Liver (tissue), 9 donors: ENCODE data around the gene GTPBP1. TPM values are rescaled to one million over a fixed set of nuclear protein-coding genes. Genes with fewer than 3 reads are reported as not detected.

ENCODE experiments used
- DNase-seq: peaks from one replicate; pipeline ENCODE4 v3.0.0-alpha.2; 2017; ENCODE audit warnings: low spot score
- H3K27ac ChIP-seq, 2 donors: one replicate each; pipeline ENCODE4 v1.7.0; 2013; ENCODE audit warnings: inconsistent platforms in 2 of 2, low read length in 2 of 2, control low read depth in 1 of 2, low read depth in 1 of 2, mild to moderate bottlenecking in 1 of 2
- H3K27me3 ChIP-seq, 4 donors: one replicate each; pipeline versions ENCODE4 v1.6.1 to v1.7.0; 2013; ENCODE audit warnings: low read length in 3 of 4, inconsistent platforms in 1 of 4, mild to moderate bottlenecking in 1 of 4, moderate library complexity in 1 of 4; ENCODE audit not compliant: control insufficient read depth in 4 of 4, insufficient read depth in 4 of 4
- H3K36me3 ChIP-seq, 4 donors: one replicate each; pipeline versions ENCODE4 v1.6.1 to v1.7.0; 2013; ENCODE audit warnings: low read length in 3 of 4, mild to moderate bottlenecking in 3 of 4, low read depth in 1 of 4, moderate library complexity in 1 of 4; ENCODE audit not compliant: control insufficient read depth in 4 of 4, insufficient read depth in 3 of 4
- H3K4me1 ChIP-seq, 4 donors: one replicate each; pipeline versions ENCODE4 v1.6.1 to v1.7.0; 2013; ENCODE audit warnings: low read length in 3 of 4, mild to moderate bottlenecking in 3 of 4, moderate library complexity in 1 of 4; ENCODE audit not compliant: control insufficient read depth in 4 of 4, insufficient read depth in 4 of 4
- H3K4me3 ChIP-seq, 3 donors: one replicate each; pipeline versions ENCODE4 v1.6.1 to v1.7.0; 2013; ENCODE audit warnings: low read length in 3 of 3, control low read depth in 1 of 3, low read depth in 1 of 3, mild to moderate bottlenecking in 1 of 3
- H3K9ac ChIP-seq, 2 donors: one replicate each; pipeline ENCODE4 v1.7.0; 2013; ENCODE audit warnings: low read length in 2 of 2, mild to moderate bottlenecking in 2 of 2, moderate library complexity in 2 of 2, control low read depth in 1 of 2, low read depth in 1 of 2
- H3K9me3 ChIP-seq, 4 donors: one replicate each; pipeline versions ENCODE4 v1.6.1 to v1.7.0; 2013; ENCODE audit warnings: low read length in 3 of 4; ENCODE audit not compliant: control insufficient read depth in 4 of 4
- EGR1 ChIP-seq, 2 donors: IDR thresholded peaks; 2 replicates each; pipeline ENCODE4 v1.6.1; 2016 to 2018; ENCODE audit warnings: antibody characterized with exemption in 2 of 2, low read depth in 2 of 2
- FOXA1 ChIP-seq: IDR thresholded peaks from 2 replicates; pipeline ENCODE4 v1.6.1; 2016; ENCODE audit warnings: antibody characterized with exemption
- FOXA2 ChIP-seq: IDR thresholded peaks from 2 replicates; pipeline ENCODE4 v1.6.1; 2016; ENCODE audit warnings: antibody characterized with exemption
- HNF4A ChIP-seq, 2 donors: conservative IDR thresholded peaks; 2 replicates each; pipeline ENCODE4 v1.6.1; 2016; ENCODE audit warnings: antibody characterized with exemption in 2 of 2, mild to moderate bottlenecking in 2 of 2
- HNF4G ChIP-seq: IDR thresholded peaks from 2 replicates; pipeline ENCODE4 v1.6.1; 2016; ENCODE audit warnings: antibody characterized with exemption
- JUND ChIP-seq, 2 donors: IDR thresholded peaks; 2 replicates each; pipeline ENCODE4 v1.6.1; 2016; ENCODE audit warnings: antibody characterized with exemption in 2 of 2
- NR2F2 ChIP-seq: IDR thresholded peaks from 2 replicates; pipeline ENCODE4 v1.6.1; 2016; ENCODE audit warnings: antibody characterized with exemption
- RAD21 ChIP-seq, 2 donors: IDR thresholded peaks; 2 replicates each; pipeline ENCODE4 v1.6.1; 2016; ENCODE audit warnings: antibody characterized with exemption in 2 of 2, mild to moderate bottlenecking in 2 of 2
- SP1 ChIP-seq: IDR thresholded peaks from 2 replicates; pipeline ENCODE4 v1.6.1; 2018; ENCODE audit warnings: antibody characterized with exemption, mild to moderate bottlenecking
- TAF1 ChIP-seq: conservative IDR thresholded peaks from 2 replicates; pipeline ENCODE4 v1.6.1; 2016; ENCODE audit warnings: antibody characterized with exemption, mild to moderate bottlenecking
- YY1 ChIP-seq: IDR thresholded peaks from 2 replicates; pipeline ENCODE4 v1.6.1; 2016; ENCODE audit warnings: antibody characterized with exemption, mild to moderate bottlenecking
- WGBS: extraction: QIAGEN DNeasy Blood & Tissue Kit; methylation state at CpG from one replicate; pipeline ENCODE4 v1.1.7; 2013; 5-methylcytosine and 5-hydroxymethylcytosine counted together
- polyA plus RNA-seq, 2 donors: library from polyadenylated mRNA; stranded (reverse) in 1 of 2; unstranded in 1 of 2; fragments of 200-250 nt in 1 of 2; fragments of >200 nt in 1 of 2; fragmentation: Nextera tagmentation in 1 of 2; extraction: Ambion mirVana in 1 of 2; gene quantifications; one replicate each; pipeline versions ENCODE4 v1.2.1 to v1.2.3, GENCODE V29; 2013 to 2015
- total RNA-seq, 2 donors: library from RNA; depleted of rRNA; stranded (reverse); fragments of >200 nt; gene quantifications; one replicate each; pipeline ENCODE4 v1.2.3, GENCODE V29; 2014
- TF ChIP-seq, protein P1 (sequence below): IDR thresholded peaks from 2 replicates; pipeline ENCODE4 v1.6.1; 2016; ENCODE audit warnings: antibody characterized with exemption, mild to moderate bottlenecking
- TF ChIP-seq, protein P2 (sequence below): IDR thresholded peaks from 2 replicates; pipeline ENCODE4 v1.6.1; 2016; ENCODE audit warnings: antibody characterized with exemption
- TF ChIP-seq, protein P3 (sequence below): IDR thresholded peaks from 2 replicates; pipeline ENCODE4 v1.6.1; 2016; ENCODE audit warnings: antibody characterized with exemption
- TF ChIP-seq, protein P4 (sequence below): fragments of 150-350 bp; IDR thresholded peaks from 2 replicates; pipeline ENCODE4 v1.5.1; 2017; ENCODE audit warnings: improper control_type of control experiment, low read depth, low read length; ENCODE audit not compliant: missing input control
- donor health status: healthy.
- donor health status: healthy.
- donor health status: healthy.
- donor health status: healthy.
- donor health status: healthy.

Gene GTPBP1
- total and polyA plus RNA-seq, 4 donors = 5.3 to 56.3 (median 16.1) TPM

DNA sequence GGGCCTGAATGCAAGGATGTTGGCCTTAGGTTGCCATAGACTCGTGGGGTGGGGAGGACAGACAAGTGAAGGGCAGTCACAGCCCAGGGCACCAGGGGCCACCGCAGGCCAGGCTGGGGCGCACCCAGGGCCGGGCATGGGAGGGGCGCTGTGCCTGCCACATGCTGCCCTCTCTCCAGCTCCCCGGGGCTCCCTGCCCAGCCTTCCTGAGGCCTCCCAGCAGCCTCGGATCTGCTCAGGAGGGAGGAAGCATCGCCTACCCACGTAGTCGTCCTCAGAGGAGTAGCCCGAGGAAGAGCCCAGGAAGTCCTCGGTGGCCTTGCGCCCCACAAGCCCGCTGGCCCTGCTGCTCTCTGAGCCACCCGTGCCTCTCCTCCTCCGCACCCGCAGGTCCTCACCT is 44.9 kb downstream of the GTPBP1 start:
- H3K4me1 ChIP-seq = peaks cover 5 to 43% (median 13%) of the 10 kb centered on the region in 4 donors
- DNase-seq = no peak

DNA sequence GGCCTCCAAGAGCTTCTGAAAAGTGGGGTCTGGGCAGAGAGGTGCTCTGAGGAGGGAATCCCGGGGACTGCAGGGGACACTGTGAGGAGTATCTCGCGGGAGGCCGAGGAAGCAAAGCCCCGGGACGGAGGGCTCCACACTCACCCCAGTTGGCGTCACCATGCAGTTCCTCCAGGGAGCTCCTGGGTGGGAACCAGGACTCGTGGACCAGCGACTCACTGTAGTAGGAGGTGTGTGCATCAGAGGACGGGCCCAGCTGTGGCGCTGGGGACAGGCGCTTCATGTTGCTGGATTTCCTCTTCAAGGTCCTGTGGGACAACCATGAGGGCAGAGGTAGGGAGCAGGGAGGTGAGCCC is 45.3 kb downstream of the GTPBP1 start:
- H3K4me3 ChIP-seq = no peak overlapping the region
- H3K4me1 ChIP-seq = peaks cover 5 to 41% (median 12%) of the 10 kb centered on the region in 4 donors

More for the DNA sequence above, 44.9 kb downstream of the GTPBP1 start:
- H3K27ac ChIP-seq = peak overlapping the region; percentile 3 to 58
- H3K9ac ChIP-seq = no peak overlapping the region
- no peak overlapping the region for H3K4me3 ChIP-seq
- WGBS = 91% methylated on average over 17 of the region's 17 CpGs
- peaks cover 19 to 50% (median 44%) of the 10 kb centered on the region in 4 donors for H3K36me3 ChIP-seq
- no peaks in the 10 kb centered on the region for H3K9me3 ChIP-seq
- TF ChIP-seq, protein P1, sequence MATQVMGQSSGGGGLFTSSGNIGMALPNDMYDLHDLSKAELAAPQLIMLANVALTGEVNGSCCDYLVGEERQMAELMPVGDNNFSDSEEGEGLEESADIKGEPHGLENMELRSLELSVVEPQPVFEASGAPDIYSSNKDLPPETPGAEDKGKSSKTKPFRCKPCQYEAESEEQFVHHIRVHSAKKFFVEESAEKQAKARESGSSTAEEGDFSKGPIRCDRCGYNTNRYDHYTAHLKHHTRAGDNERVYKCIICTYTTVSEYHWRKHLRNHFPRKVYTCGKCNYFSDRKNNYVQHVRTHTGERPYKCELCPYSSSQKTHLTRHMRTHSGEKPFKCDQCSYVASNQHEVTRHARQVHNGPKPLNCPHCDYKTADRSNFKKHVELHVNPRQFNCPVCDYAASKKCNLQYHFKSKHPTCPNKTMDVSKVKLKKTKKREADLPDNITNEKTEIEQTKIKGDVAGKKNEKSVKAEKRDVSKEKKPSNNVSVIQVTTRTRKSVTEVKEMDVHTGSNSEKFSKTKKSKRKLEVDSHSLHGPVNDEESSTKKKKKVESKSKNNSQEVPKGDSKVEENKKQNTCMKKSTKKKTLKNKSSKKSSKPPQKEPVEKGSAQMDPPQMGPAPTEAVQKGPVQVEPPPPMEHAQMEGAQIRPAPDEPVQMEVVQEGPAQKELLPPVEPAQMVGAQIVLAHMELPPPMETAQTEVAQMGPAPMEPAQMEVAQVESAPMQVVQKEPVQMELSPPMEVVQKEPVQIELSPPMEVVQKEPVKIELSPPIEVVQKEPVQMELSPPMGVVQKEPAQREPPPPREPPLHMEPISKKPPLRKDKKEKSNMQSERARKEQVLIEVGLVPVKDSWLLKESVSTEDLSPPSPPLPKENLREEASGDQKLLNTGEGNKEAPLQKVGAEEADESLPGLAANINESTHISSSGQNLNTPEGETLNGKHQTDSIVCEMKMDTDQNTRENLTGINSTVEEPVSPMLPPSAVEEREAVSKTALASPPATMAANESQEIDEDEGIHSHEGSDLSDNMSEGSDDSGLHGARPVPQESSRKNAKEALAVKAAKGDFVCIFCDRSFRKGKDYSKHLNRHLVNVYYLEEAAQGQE = no peak
- TF ChIP-seq FOXA2 (no peak), FOXA1 (no peak), NR2F2 (no peak), TAF1 (no peak), YY1 (no peak)
- TF ChIP-seq, protein P2, sequence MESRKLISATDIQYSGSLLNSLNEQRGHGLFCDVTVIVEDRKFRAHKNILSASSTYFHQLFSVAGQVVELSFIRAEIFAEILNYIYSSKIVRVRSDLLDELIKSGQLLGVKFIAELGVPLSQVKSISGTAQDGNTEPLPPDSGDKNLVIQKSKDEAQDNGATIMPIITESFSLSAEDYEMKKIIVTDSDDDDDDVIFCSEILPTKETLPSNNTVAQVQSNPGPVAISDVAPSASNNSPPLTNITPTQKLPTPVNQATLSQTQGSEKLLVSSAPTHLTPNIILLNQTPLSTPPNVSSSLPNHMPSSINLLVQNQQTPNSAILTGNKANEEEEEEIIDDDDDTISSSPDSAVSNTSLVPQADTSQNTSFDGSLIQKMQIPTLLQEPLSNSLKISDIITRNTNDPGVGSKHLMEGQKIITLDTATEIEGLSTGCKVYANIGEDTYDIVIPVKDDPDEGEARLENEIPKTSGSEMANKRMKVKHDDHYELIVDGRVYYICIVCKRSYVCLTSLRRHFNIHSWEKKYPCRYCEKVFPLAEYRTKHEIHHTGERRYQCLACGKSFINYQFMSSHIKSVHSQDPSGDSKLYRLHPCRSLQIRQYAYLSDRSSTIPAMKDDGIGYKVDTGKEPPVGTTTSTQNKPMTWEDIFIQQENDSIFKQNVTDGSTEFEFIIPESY = no peak
- TF ChIP-seq, protein P3, sequence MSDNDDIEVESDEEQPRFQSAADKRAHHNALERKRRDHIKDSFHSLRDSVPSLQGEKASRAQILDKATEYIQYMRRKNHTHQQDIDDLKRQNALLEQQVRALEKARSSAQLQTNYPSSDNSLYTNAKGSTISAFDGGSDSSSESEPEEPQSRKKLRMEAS = no peak
- H3K27me3 ChIP-seq = no peaks in the 10 kb centered on the region

DNA sequence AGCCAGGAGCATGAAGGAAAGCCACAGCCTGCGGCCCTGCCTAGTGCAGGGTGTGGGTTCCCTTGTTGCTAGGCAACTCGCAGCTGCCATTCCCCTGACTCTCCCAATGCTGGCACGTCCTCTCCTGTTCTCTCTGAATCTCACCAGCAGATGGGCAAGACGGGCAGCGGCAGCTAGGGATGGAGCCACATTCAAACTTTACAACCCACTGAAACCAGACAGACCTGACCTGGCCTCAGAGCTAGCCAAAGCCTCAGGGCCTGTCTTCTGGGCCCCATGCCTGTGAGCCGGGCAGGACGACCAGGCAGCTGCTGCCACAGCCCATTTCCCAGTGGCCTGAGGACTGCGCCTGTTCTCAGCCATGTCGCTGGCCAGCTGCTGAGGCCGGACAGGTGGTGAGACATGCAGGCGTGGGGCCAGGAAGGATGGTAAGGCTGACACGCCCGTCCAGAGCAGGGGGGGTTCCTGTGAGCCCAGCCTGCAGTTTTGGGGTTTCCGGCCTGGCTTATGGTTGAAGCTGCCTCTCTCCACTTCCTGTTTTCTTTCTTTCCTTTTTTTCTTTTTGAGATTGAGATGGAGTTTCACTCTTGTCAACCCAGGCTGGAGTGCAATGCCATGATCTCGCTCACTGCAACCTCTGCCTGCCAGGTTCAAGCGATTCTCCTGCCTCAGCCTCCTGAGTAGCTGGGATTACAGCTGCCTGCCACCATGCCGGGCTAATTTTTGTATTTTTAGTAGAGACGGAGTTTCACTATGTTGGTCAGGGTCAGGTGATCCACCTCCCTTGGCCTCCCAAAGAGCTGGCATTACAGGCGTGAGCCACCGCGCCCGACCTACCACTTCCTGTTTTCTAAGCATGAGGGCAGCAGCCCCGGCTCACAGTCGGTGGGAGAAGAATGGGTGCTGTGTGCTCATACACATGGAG is 45.9 kb downstream of the GTPBP1 start:
- TF ChIP-seq, protein P4, sequence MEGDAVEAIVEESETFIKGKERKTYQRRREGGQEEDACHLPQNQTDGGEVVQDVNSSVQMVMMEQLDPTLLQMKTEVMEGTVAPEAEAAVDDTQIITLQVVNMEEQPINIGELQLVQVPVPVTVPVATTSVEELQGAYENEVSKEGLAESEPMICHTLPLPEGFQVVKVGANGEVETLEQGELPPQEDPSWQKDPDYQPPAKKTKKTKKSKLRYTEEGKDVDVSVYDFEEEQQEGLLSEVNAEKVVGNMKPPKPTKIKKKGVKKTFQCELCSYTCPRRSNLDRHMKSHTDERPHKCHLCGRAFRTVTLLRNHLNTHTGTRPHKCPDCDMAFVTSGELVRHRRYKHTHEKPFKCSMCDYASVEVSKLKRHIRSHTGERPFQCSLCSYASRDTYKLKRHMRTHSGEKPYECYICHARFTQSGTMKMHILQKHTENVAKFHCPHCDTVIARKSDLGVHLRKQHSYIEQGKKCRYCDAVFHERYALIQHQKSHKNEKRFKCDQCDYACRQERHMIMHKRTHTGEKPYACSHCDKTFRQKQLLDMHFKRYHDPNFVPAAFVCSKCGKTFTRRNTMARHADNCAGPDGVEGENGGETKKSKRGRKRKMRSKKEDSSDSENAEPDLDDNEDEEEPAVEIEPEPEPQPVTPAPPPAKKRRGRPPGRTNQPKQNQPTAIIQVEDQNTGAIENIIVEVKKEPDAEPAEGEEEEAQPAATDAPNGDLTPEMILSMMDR = no peak
- no peak for TF ChIP-seq SP1
- no peak for TF ChIP-seq RAD21 (IDR thresholded peaks at IDR 0.05)
- no peak for TF ChIP-seq HNF4G
- TF ChIP-seq FOXA2 = no peak
- TF ChIP-seq YY1 = no peak
- TF ChIP-seq, protein P3 = no peak
- no peak for TF ChIP-seq JUND (IDR thresholded peaks at IDR 0.05)
- TF ChIP-seq EGR1 (IDR thresholded peaks at IDR 0.05; ENCODE audit: low read depth in 2 of 2) = no peak
- no peak for TF ChIP-seq NR2F2
- no peak for TF ChIP-seq HNF4A (conservative IDR thresholded peaks at IDR 0.05)
- TF ChIP-seq TAF1 = no peak
- TF ChIP-seq, protein P2 = no peak

More for the DNA sequence above, 45.3 kb downstream of the GTPBP1 start:
- 92% methylated on average over 12 of the region's 12 CpGs for WGBS
- Histone ChIP-seq H3K27ac (peak overlapping the region; percentile 48 to 58), H3K9ac (no peak overlapping the region), H3K9me3 (no peaks in the 10 kb centered on the region), H3K27me3 (no peaks in the 10 kb centered on the region), H3K36me3 (peaks cover 19 to 46% (median 42%) of the 10 kb centered on the region in 4 donors)
- DNase-seq = no peak
- TF ChIP-seq RAD21 (IDR thresholded peaks at IDR 0.05) = no peak
- no peak for TF ChIP-seq TAF1
- TF ChIP-seq FOXA2 = no peak

More for the DNA sequence above, 45.9 kb downstream of the GTPBP1 start:
- WGBS = 78% methylated on average over 24 of the region's 24 CpGs
- Histone ChIP-seq H3K27me3 (no peaks in the 10 kb centered on the region), H3K9me3 (no peaks in the 10 kb centered on the region), H3K4me3 (no peak overlapping the region), H3K36me3 (peaks cover 19 to 42% (median 38%) of the 10 kb centered on the region in 4 donors), H3K27ac (peak overlapping the region; percentile 58 to 64), H3K9ac (no peak overlapping the region), H3K4me1 (peaks cover 6 to 47% (median 13%) of the 10 kb centered on the region in 4 donors)
- DNase-seq = no peak
